MCF 10A (cell line): ENCODE measurements around the gene TERT. TPM values are rescaled to one million over a fixed set of nuclear protein-coding genes. Genes with fewer than 3 reads are reported as not detected.

Experiments
- BruUV-seq: library from RNA; stranded (reverse); fragments of 400-500 nt; replicated peaks from 2 replicates; lab custom pipeline; 2021; lab: Mats Ljungman, UMichigan
- CTCF ChIA-PET: fragments of 300-600 bp; sonication (Branson Sonifier 250); formaldehyde crosslinking; extraction: SDS; loops from one replicate; lab custom pipeline; 2021; ENCODE audit warnings: antibody characterized with exemption, inconsistent platforms; lab: Yijun Ruan, JAX
- POLR2A ChIA-PET: fragments of 300-600, 350-650 bp; sonication (Branson Sonifier 250); formaldehyde crosslinking; extraction: SDS; loops from one replicate; lab custom pipeline; 2020; ENCODE audit warnings: antibody characterized with exemption, inconsistent platforms; lab: Yijun Ruan, JAX
- DNase-seq: peaks from one replicate; pipeline ENCODE4 v3.0.0-alpha.2; 2018; ENCODE audit not compliant: unreplicated experiment
- H3K27ac Mint-ChIP-seq: one replicate; pipeline ENCODE4 v1.8.0; 2022; ENCODE audit warnings: mild to moderate bottlenecking, low read depth, mixed read lengths; ENCODE audit not compliant: unreplicated experiment
- H3K27me3 Mint-ChIP-seq: one replicate; pipeline ENCODE4 v1.8.0; 2022; ENCODE audit warnings: mixed read lengths; ENCODE audit not compliant: insufficient read depth, unreplicated experiment
- H3K36me3 Mint-ChIP-seq: one replicate; pipeline ENCODE4 v1.8.0; 2022; ENCODE audit warnings: mild to moderate bottlenecking, moderate library complexity, mixed read lengths; ENCODE audit not compliant: insufficient read depth, unreplicated experiment
- H3K4me1 Mint-ChIP-seq: one replicate; pipeline ENCODE4 v1.8.0; 2022; ENCODE audit warnings: mixed read lengths; ENCODE audit not compliant: insufficient read depth, unreplicated experiment
- H3K4me3 Mint-ChIP-seq: one replicate; pipeline ENCODE4 v1.8.0; 2022; ENCODE audit warnings: mild to moderate bottlenecking, moderate library complexity, mixed read lengths; ENCODE audit not compliant: unreplicated experiment
- H3K9me3 Mint-ChIP-seq: one replicate; pipeline ENCODE4 v1.8.0; 2022; ENCODE audit warnings: mixed read lengths; ENCODE audit not compliant: unreplicated experiment
- intact Hi-C: fragments of 100-400 bp; cut with micrococcal nuclease; formaldehyde crosslinking; loops from 2 replicates; pipeline ENCODE4 v1.14.1; 2022
- total RNA-seq: library from RNA; stranded (reverse); gene quantifications from 2 replicates; pipeline ENCODE4 v1.2.3, GENCODE V29; 2022
- TF ChIP-seq, protein P1 (sequence below): fragments of 200-600 bp; IDR thresholded peaks from one replicate; pipeline ENCODE4 v1.8.0; 2022; ENCODE audit warnings: antibody characterized with exemption, mild to moderate bottlenecking; ENCODE audit not compliant: unreplicated experiment

The TERT gene
- total RNA-seq, 1 experiment from 2014 or later, result 0.16 TPM

DNA sequence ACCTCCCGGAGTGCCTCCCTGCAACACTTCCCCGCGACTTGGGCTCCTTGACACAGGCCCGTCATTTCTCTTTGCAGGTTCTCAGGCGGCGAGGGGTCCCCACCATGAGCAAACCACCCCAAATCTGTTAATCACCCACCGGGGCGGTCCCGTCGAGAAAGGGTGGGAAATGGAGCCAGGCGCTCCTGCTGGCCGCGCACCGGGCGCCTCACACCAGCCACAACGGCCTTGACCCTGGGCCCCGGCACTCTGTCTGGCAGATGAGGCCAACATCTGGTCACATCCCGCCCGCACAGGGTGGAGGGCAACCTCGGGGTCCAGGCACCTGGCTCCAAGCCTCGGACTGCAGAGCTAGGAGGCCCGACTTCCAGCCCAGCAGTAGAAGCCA is 776 bp upstream of the TERT start:
- Mint-ChIP-seq H3K27me3 (no peaks in the 10 kb centered on the region), H3K9me3 (no peaks in the 10 kb centered on the region), H3K4me3 (no peak overlapping the region), H3K4me1 (no peaks in the 10 kb centered on the region), H3K27ac (no peak overlapping the region), H3K36me3 (peaks cover 5% of the 10 kb centered on the region)
- ChIA-PET CTCF (no interaction called here), POLR2A (no interaction called here)
- DNase-seq, result no peak
- TF ChIP-seq, protein P1, sequence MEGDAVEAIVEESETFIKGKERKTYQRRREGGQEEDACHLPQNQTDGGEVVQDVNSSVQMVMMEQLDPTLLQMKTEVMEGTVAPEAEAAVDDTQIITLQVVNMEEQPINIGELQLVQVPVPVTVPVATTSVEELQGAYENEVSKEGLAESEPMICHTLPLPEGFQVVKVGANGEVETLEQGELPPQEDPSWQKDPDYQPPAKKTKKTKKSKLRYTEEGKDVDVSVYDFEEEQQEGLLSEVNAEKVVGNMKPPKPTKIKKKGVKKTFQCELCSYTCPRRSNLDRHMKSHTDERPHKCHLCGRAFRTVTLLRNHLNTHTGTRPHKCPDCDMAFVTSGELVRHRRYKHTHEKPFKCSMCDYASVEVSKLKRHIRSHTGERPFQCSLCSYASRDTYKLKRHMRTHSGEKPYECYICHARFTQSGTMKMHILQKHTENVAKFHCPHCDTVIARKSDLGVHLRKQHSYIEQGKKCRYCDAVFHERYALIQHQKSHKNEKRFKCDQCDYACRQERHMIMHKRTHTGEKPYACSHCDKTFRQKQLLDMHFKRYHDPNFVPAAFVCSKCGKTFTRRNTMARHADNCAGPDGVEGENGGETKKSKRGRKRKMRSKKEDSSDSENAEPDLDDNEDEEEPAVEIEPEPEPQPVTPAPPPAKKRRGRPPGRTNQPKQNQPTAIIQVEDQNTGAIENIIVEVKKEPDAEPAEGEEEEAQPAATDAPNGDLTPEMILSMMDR, result no peak
- intact Hi-C loops, result no loop called here
- no TSS peak for BruUV-seq

DNA sequence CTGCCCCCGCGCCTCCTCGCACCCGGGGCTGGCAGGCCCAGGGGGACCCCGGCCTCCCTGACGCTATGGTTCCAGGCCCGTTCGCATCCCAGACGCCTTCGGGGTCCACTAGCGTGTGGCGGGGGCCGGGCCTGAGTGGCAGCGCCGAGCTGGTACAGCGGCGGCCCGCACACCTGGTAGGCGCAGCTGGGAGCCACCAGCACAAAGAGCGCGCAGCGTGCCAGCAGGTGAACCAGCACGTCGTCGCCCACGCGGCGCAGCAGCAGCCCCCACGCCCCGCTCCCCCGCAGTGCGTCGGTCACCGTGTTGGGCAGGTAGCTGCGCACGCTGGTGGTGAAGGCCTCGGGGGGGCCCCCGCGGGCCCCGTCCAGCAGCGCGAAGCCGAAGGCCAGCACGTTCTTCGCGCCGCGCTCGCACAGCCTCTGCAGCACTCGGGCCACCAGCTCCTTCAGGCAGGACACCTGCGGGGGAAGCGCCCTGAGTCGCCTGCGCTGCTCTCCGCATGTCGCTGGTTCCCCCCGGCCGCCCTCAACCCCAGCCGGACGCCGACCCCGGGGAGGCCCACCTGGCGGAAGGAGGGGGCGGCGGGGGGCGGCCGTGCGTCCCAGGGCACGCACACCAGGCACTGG is 548 bp downstream of the TERT start:
- Mint-ChIP-seq H3K4me3 (no peak overlapping the region), H3K27ac (no peak overlapping the region), H3K36me3 (peaks cover 5% of the 10 kb centered on the region), H3K27me3 (no peaks in the 10 kb centered on the region), H3K4me1 (no peaks in the 10 kb centered on the region), H3K9me3 (no peaks in the 10 kb centered on the region)
- no TSS peak for BruUV-seq
- TF ChIP-seq, protein P1, result no peak
- DNase-seq, result no peak
- ChIA-PET CTCF (no interaction called here), POLR2A (no interaction called here)
- intact Hi-C loops, result no loop called here

DNA sequence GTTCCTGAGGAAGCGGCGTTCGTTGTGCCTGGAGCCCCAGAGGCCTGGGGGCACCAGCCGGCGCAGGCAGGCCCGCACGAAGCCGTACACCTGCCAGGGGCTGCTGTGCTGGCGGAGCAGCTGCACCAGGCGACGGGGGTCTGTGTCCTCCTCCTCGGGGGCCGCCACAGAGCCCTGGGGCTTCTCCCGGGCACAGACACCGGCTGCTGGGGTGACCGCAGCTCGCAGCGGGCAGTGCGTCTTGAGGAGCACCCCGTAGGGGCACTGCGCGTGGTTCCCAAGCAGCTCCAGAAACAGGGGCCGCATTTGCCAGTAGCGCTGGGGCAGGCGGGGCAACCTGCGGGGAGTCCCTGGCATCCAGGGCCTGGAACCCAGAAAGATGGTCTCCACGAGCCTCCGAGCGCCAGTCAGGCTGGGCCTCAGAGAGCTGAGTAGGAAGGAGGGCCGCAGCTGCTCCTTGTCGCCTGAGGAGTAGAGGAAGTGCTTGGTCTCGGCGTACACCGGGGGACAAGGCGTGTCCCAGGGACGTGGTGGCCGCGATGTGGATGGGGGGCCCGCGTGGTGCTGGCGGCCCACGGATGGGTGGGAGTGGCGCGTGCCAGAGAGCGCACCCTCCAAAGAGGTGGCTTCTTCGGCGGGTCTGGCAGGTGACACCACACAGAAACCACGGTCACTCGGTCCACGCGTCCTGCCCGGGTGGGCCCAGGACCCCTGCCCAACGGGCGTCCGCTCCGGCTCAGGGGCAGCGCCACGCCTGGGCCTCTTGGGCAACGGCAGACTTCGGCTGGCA is 1.3 kb downstream of the TERT start:
- TF ChIP-seq, protein P1, result no peak

DNA sequence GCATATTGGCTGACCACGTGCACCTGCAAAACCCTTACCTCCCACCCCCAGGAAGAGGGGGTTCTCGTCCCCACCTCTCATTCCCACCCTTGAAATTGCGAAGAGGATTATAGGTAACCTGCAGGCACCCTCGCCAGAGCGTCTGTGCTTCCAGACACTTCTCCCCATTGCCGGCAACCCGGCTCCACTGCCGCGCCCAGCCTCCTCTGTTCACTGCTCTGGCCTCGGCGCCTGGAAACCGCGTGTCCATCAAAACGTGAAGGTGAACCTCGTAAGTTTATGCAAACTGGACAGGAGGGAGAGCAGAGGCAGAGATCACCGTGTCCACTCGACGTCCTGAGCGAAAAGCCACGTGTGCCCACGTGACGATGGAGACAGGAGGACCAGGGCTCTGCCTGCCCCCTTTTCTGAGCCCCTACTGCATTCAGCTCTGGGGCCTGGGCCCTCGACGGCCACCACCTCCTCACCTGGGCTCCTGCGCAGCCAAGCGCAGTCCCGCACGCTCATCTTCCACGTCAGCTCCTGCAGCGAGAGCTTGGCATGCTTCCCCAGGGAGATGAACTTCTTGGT is 1.9 kb downstream of the TERT start:
- CTCF ChIA-PET, result interaction anchor here (0.6 kb wide), 1 partner anchor 369 kb away, joined by 4 read pairs; no protein-coding TSS in a partner anchor
- no peak overlapping the region for H3K27ac Mint-ChIP-seq

More for the DNA sequence above, 1.3 kb downstream of the TERT start:
- peaks cover 1% of the 10 kb centered on the region for H3K9me3 Mint-ChIP-seq
- H3K4me3 Mint-ChIP-seq, result no peak overlapping the region
- intact Hi-C loops, result no loop called here
- ChIA-PET CTCF (interaction anchor here (0.6 kb wide), 1 partner anchor 370 kb away, joined by 4 read pairs; no protein-coding TSS in a partner anchor), POLR2A (no interaction called here)
- H3K36me3 Mint-ChIP-seq, result peaks cover 5% of the 10 kb centered on the region
- no peak overlapping the region for H3K27ac Mint-ChIP-seq
- no peaks in the 10 kb centered on the region for H3K4me1 Mint-ChIP-seq
- no peaks in the 10 kb centered on the region for H3K27me3 Mint-ChIP-seq
- no peak for DNase-seq
- no TSS peak for BruUV-seq

More for the DNA sequence above, 1.9 kb downstream of the TERT start:
- TF ChIP-seq, protein P1, result no peak
- POLR2A ChIA-PET, result no interaction called here
- no peaks in the 10 kb centered on the region for H3K27me3 Mint-ChIP-seq
- peaks cover 8% of the 10 kb centered on the region for H3K9me3 Mint-ChIP-seq
- DNase-seq, result no peak
- H3K4me3 Mint-ChIP-seq, result no peak overlapping the region
- BruUV-seq, result no TSS peak
- H3K4me1 Mint-ChIP-seq, result no peaks in the 10 kb centered on the region
- H3K36me3 Mint-ChIP-seq, result peaks cover 5% of the 10 kb centered on the region
- intact Hi-C loops, result no loop called here
